ENCODE results near the gene REN. TPM values are rescaled to one million over a fixed set of nuclear protein-coding genes. Genes with fewer than 3 reads are reported as not detected.

REN gene
- total and polyA plus RNA-seq, 2 donors (not counting 1 experiment from before 2014, with no cell fraction given) = 0.17 to 0.20 TPM

GRCh38 chr1:204147406-204148383 lies 18.4 kb downstream of the REN start:
- H3K4me1 ChIP-seq (ENCODE audit: control insufficient read depth, extremely low read depth, insufficient read depth, low read length) = no peaks in the 10 kb centered on the region
- no peak overlapping the region for H3K9ac ChIP-seq (ENCODE audit: insufficient read depth, low read length)
- H2AFZ ChIP-seq (ENCODE audit: low read length) = no peak overlapping the region
- peaks cover 23% of the 10 kb centered on the region for H3K27me3 ChIP-seq (ENCODE audit: control insufficient read depth, insufficient read depth, low read length)
- no peak for DNase-seq (ENCODE audit: low read depth in 2 of 2)
- no peaks in the 10 kb centered on the region for H4K20me1 ChIP-seq (ENCODE audit: control insufficient read depth, extremely low read depth, insufficient read depth, low read length)
- H3K27ac ChIP-seq (ENCODE audit: insufficient read depth, low read length) = no peak overlapping the region
- no peaks in the 10 kb centered on the region for H3K36me3 ChIP-seq (ENCODE audit: control insufficient read depth, insufficient read depth, low read length)
- H3K79me2 ChIP-seq (ENCODE audit: control insufficient read depth, insufficient read depth, low read length) = no peaks in the 10 kb centered on the region
- H3K4me2 ChIP-seq (ENCODE audit: extremely low read depth, insufficient read depth, low read length) = no peak overlapping the region
- H3K4me3 ChIP-seq (replicated peaks in 1 of 4; ENCODE audit: control extremely low read depth in 1 of 4, insufficient read depth in 1 of 4, low read depth in 3 of 4, low read length in 4 of 4) = no peak overlapping the region
- TF ChIP-seq CTCF (conservative IDR thresholded peaks at IDR 0.05 in 1 of 2, IDR thresholded peaks at IDR 0.05 in 1 of 2; ENCODE audit: low read depth in 1 of 2, low read length in 2 of 2) (no peak), EZH2 (IDR thresholded peaks at IDR 0.05; ENCODE audit: low read length, missing control alignments) (no peak)
- H3K9me3 ChIP-seq (ENCODE audit: control insufficient read depth, insufficient read depth, low read depth, low read length) = no peaks in the 10 kb centered on the region

GRCh38 chr1:204146965-204147364 lies 19.2 kb downstream of the REN start:
- Histone ChIP-seq H3K27me3 (ENCODE audit: control insufficient read depth, insufficient read depth, low read length) (peaks cover 23% of the 10 kb centered on the region), H3K36me3 (ENCODE audit: control insufficient read depth, insufficient read depth, low read length) (no peaks in the 10 kb centered on the region), H3K79me2 (ENCODE audit: control insufficient read depth, insufficient read depth, low read length) (no peaks in the 10 kb centered on the region), H2AFZ (ENCODE audit: low read length) (no peak overlapping the region), H3K4me3 (replicated peaks in 1 of 4; ENCODE audit: control extremely low read depth in 1 of 4, insufficient read depth in 1 of 4, low read depth in 3 of 4, low read length in 4 of 4) (no peak overlapping the region), H3K9me3 (ENCODE audit: control insufficient read depth, insufficient read depth, low read depth, low read length) (no peaks in the 10 kb centered on the region), H3K4me1 (ENCODE audit: control insufficient read depth, extremely low read depth, insufficient read depth, low read length) (no peaks in the 10 kb centered on the region), H3K4me2 (ENCODE audit: extremely low read depth, insufficient read depth, low read length) (no peak overlapping the region), H4K20me1 (ENCODE audit: control insufficient read depth, extremely low read depth, insufficient read depth, low read length) (no peaks in the 10 kb centered on the region), H3K27ac (ENCODE audit: insufficient read depth, low read length) (no peak overlapping the region), H3K9ac (ENCODE audit: insufficient read depth, low read length) (no peak overlapping the region)
- no peak for TF ChIP-seq EZH2 (IDR thresholded peaks at IDR 0.05; ENCODE audit: low read length, missing control alignments)
- TF ChIP-seq CTCF (conservative IDR thresholded peaks at IDR 0.05 in 1 of 2, IDR thresholded peaks at IDR 0.05 in 1 of 2; ENCODE audit: low read depth in 1 of 2, low read length in 2 of 2) = no peak
- no peak for DNase-seq (ENCODE audit: low read depth in 2 of 2)

GRCh38 chr1:204146309-204146708 lies 19.8 kb downstream of the REN start:
- Histone ChIP-seq H4K20me1 (ENCODE audit: control insufficient read depth, extremely low read depth, insufficient read depth, low read length) (no peaks in the 10 kb centered on the region), H3K9ac (ENCODE audit: insufficient read depth, low read length) (no peak overlapping the region), H3K4me3 (replicated peaks in 1 of 4; ENCODE audit: control extremely low read depth in 1 of 4, insufficient read depth in 1 of 4, low read depth in 3 of 4, low read length in 4 of 4) (no peak overlapping the region), H3K27me3 (ENCODE audit: control insufficient read depth, insufficient read depth, low read length) (peaks cover 19% of the 10 kb centered on the region), H3K4me2 (ENCODE audit: extremely low read depth, insufficient read depth, low read length) (no peak overlapping the region), H3K27ac (ENCODE audit: insufficient read depth, low read length) (no peak overlapping the region), H3K4me1 (ENCODE audit: control insufficient read depth, extremely low read depth, insufficient read depth, low read length) (no peaks in the 10 kb centered on the region), H3K36me3 (ENCODE audit: control insufficient read depth, insufficient read depth, low read length) (no peaks in the 10 kb centered on the region), H2AFZ (ENCODE audit: low read length) (no peak overlapping the region), H3K9me3 (ENCODE audit: control insufficient read depth, insufficient read depth, low read depth, low read length) (no peaks in the 10 kb centered on the region), H3K79me2 (ENCODE audit: control insufficient read depth, insufficient read depth, low read length) (no peaks in the 10 kb centered on the region)
- DNase-seq (ENCODE audit: low read depth in 2 of 2) = no peak
- no peak for TF ChIP-seq EZH2 (IDR thresholded peaks at IDR 0.05; ENCODE audit: low read length, missing control alignments)
